AG09309 (cell line): ENCODE measurements around the gene S100Z.
"Not testable (repeated sequence)": the region's sequence is repeated elsewhere in the genome, so short reads cannot be mapped to it uniquely, and the experiment has no call there.

Experiments used
- DNase-seq: peaks from one replicate; pipeline ENCODE4 v3.0.0-alpha.2; 2010; ENCODE audit warnings: low read depth
- H3K4me3 ChIP-seq: 2 replicates; pipeline ENCODE4 v1.5.1; 2011; ENCODE audit warnings: mild to moderate bottlenecking, low read depth, low read length, moderate library complexity; ENCODE audit not compliant: control insufficient read depth
- TF ChIP-seq, protein P1 (sequence below): IDR thresholded peaks from 2 replicates; pipeline ENCODE4 v1.5.1; 2011; ENCODE audit warnings: mild to moderate bottlenecking, low read depth, low read length, inconsistent platforms; ENCODE audit not compliant: insufficient read depth, control insufficient read depth; ENCODE audit errors: missing control alignments

Gene S100Z

DNA sequence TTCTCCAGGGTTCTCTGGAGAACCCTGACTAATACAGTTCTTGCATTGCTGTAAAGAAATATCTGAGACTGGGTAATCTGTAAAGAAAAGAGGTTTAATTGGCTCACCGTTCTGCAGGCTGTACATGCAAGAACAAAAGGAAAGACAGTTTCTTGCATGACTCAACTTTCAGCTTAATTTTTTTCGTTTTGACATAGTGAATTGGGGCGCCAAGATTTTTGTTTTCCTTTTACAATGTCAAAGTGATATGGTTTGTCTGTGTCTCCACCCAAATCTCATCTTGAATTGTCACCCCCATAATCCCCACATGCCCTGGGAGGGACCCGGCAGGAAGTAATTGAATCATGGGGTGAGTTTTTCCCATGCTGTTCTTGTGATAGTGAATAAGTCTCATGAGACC is 91.2 kb downstream of the S100Z start:
- TF ChIP-seq, protein P1, sequence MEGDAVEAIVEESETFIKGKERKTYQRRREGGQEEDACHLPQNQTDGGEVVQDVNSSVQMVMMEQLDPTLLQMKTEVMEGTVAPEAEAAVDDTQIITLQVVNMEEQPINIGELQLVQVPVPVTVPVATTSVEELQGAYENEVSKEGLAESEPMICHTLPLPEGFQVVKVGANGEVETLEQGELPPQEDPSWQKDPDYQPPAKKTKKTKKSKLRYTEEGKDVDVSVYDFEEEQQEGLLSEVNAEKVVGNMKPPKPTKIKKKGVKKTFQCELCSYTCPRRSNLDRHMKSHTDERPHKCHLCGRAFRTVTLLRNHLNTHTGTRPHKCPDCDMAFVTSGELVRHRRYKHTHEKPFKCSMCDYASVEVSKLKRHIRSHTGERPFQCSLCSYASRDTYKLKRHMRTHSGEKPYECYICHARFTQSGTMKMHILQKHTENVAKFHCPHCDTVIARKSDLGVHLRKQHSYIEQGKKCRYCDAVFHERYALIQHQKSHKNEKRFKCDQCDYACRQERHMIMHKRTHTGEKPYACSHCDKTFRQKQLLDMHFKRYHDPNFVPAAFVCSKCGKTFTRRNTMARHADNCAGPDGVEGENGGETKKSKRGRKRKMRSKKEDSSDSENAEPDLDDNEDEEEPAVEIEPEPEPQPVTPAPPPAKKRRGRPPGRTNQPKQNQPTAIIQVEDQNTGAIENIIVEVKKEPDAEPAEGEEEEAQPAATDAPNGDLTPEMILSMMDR, result no peak
- no peak for DNase-seq
- H3K4me3 ChIP-seq, result no peak overlapping the region

GRCh38 chr5:76941442-76941841 is 91.6 kb downstream of the S100Z start:
- no peak for DNase-seq
- TF ChIP-seq, protein P1, result no peak
- H3K4me3 ChIP-seq, result no peak overlapping the region

DNA sequence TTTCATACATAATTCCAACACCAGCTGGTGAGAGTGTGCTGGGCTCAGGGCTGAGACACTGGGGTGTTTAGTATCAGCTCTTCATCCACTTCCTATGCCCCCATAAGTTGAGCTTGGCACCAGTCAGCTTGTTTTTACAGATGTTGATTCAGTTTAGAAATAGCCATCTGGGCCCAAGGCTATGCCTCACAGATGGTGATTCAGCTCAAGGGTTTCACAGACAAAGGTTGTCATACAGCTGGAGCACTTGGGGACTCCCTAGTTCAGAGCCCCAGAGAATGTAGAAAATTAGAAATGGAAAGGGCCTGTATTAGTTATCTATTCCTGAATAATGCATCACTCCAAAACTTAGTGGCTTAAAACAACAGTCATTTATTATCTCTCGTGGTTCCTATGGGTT is 92.8 kb downstream of the S100Z start:
- TF ChIP-seq, protein P1, result no peak
- H3K4me3 ChIP-seq, result no peak overlapping the region
- no peak for DNase-seq

DNA sequence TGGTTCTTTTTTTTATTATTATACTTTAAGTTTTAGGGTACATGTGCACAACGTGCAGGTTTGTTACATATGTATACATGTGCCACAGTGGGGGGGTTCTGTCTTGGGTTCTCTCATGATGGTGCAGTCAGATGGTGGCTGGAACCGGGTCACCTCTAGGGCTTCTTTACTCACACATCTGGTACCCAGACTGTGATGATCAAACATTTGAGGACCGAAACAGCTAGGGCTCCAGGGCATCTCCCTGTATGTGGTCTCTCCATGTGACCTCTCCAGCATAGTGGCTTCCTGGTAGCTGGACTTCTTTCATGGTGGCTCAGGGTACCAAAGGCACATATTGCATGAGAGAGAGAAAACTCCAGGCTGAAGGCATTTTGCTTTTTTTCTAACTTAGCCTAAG is 93.2 kb downstream of the S100Z start:
- H3K4me3 ChIP-seq, result no peak overlapping the region
- no peak for DNase-seq
- TF ChIP-seq, protein P1, result no peak

DNA sequence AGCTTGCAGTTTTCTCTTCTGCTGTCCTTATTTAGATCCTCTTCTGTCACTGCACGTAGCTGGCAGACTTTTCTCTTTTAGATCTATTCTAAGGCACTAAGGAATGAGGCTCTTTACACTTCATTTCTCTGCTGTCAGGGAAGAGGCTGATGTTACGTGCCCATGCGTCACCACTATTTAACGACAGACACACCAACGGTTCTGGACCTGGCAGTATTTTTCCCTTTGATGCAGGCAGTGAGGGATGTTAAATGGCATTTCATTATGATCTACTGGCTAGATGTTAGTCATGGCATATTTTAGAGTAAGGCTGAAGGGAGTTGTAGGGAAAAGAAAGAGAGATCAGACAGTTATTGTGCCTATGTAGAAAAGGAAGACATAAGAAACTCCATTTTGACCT is 94.8 kb downstream of the S100Z start:
- TF ChIP-seq, protein P1, result no peak
- DNase-seq, result no peak

DNA sequence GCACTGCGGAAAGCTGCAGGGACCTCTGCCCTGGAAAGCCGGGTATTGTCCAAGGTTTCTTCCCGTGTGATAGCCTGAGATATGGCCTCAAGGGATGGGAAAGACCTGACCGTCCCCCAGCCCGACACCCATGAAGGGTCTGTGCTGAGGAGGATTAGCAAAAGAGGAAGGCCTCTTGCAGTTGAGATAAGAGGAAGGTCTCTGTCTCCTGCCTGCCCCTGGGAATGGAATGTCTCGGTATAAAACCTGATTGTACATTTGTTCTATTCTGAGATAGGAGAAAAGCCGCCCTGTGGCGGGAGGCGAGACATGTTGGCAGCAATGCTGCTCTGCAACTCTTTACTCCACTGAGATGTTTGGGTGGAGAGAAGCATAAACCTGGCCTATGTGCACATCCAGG is 95.4 kb downstream of the S100Z start:
- H3K4me3 ChIP-seq, DNase-seq: not testable (repeated sequence)

More for the DNA sequence above, 94.8 kb downstream of the S100Z start:
- no peak overlapping the region for H3K4me3 ChIP-seq

GRCh38 chr5:76946090-76946489 is 96.3 kb downstream of the S100Z start:
- no peak for DNase-seq
- TF ChIP-seq, protein P1, result no peak
- H3K4me3 ChIP-seq, result no peak overlapping the region
